HEK293 (cell line): ENCODE measurements around the gene SMARCD2.

Source experiments
- CTCF ChIA-PET: fragments of 350-600 bp; formaldehyde crosslinking; extraction: SDS; loops from one replicate; lab custom pipeline; 2021; ENCODE audit warnings: antibody characterized with exemption; lab: Yijun Ruan, JAX
- POLR2A ChIA-PET: fragments of 300-600 bp; formaldehyde crosslinking; extraction: SDS; loops from one replicate; lab custom pipeline; 2020; ENCODE audit warnings: antibody characterized with exemption, inconsistent platforms; lab: Yijun Ruan, JAX
- H3K27ac ChIP-seq: fragments of 200-500 bp; sonication (Bioruptor generic); 2 replicates; pipeline ENCODE4 v1.5.1; 2014; ENCODE audit warnings: low read depth, low read length, control low read depth, inconsistent platforms; ENCODE audit errors: extremely low read depth
- H3K36me3 ChIP-seq, 2 experiments: fragments of 200-500 bp in 1 of 2; sonication (Bioruptor generic) in 1 of 2; 1 replicate in 1 of 2; 2 replicates in 1 of 2; pipeline ENCODE4 v1.5.1; 2014 to 2017; ENCODE audit warnings: inconsistent platforms in 2 of 2, low read length in 2 of 2; ENCODE audit not compliant: control insufficient read depth in 2 of 2, insufficient read depth in 1 of 2
- H3K4me1 ChIP-seq: fragments of 200-500 bp; sonication (Bioruptor generic); 2 replicates; pipeline ENCODE4 v1.5.1; 2014; ENCODE audit warnings: mild to moderate bottlenecking, low read length, inconsistent platforms; ENCODE audit not compliant: control insufficient read depth, insufficient read depth
- H3K4me3 ChIP-seq: 2 replicates; pipeline ENCODE4 v1.5.1; 2011; ENCODE audit warnings: low read depth, mild to moderate bottlenecking, control low read depth, low read length, moderate library complexity
- H3K9me3 ChIP-seq: fragments of 200-500 bp; sonication (Bioruptor generic); 2 replicates; pipeline ENCODE4 v1.5.1; 2014; ENCODE audit warnings: low read depth, low read length, inconsistent platforms; ENCODE audit not compliant: control insufficient read depth, insufficient read depth
- MZF1 ChIP-seq: fragments of 450-650 bp; formaldehyde crosslinking; IDR thresholded peaks from 2 replicates; pipeline ENCODE4 v1.5.1; 2017; ENCODE audit warnings: missing biosample characterization, missing genetic modification characterization, borderline replicate concordance
- PBX3 ChIP-seq: sonication (generic); formaldehyde crosslinking; IDR thresholded peaks from 2 replicates; pipeline ENCODE4 v1.8.1; 2022; ENCODE audit warnings: mild to moderate bottlenecking, moderate library complexity, missing genetic modification reagents
- REPIN1 ChIP-seq: fragments of 450-650 bp; formaldehyde crosslinking; IDR thresholded peaks from 2 replicates; pipeline ENCODE4 v1.5.1; 2017; ENCODE audit warnings: missing biosample characterization, missing genetic modification characterization, low read depth
- SETDB1 ChIP-seq: IDR thresholded peaks from one replicate; pipeline ENCODE4 v1.6.1; 2017; ENCODE audit warnings: mild to moderate bottlenecking, low read length, moderate library complexity, mixed read lengths; ENCODE audit not compliant: insufficient read length
- SP3 ChIP-seq: fragments of 450-650 bp; formaldehyde crosslinking; IDR thresholded peaks from 2 replicates; pipeline ENCODE4 v1.5.1; 2016; ENCODE audit warnings: missing biosample characterization, missing genetic modification characterization
- WT1 ChIP-seq: fragments of 450-650 bp; formaldehyde crosslinking; IDR thresholded peaks from 2 replicates; pipeline ENCODE4 v1.5.1; 2016; ENCODE audit warnings: missing biosample characterization, missing genetic modification characterization
- ZBTB48 ChIP-seq: fragments of 450-650 bp; formaldehyde crosslinking; IDR thresholded peaks from 2 replicates; pipeline ENCODE4 v1.5.1; 2016; ENCODE audit warnings: missing biosample characterization, missing genetic modification characterization
- ZFP41 ChIP-seq: fragments of 450-650 bp; formaldehyde crosslinking; IDR thresholded peaks from 2 replicates; pipeline ENCODE4 v1.5.1; 2016; ENCODE audit warnings: missing biosample characterization, missing genetic modification characterization, borderline replicate concordance
- ZNF112 ChIP-seq: fragments of 450-650 bp; formaldehyde crosslinking; IDR thresholded peaks from 2 replicates; pipeline ENCODE4 v1.5.0; 2017; ENCODE audit warnings: missing biosample characterization, missing genetic modification characterization
- ZNF19 ChIP-seq: fragments of 450-650 bp; formaldehyde crosslinking; IDR thresholded peaks from 2 replicates; pipeline ENCODE4; 2016; ENCODE audit warnings: missing biosample characterization, missing genetic modification characterization, low read depth
- ZNF24 ChIP-seq: fragments of 450-650 bp; formaldehyde crosslinking; IDR thresholded peaks from 2 replicates; pipeline ENCODE4 v1.5.1; 2016; ENCODE audit warnings: missing biosample characterization, missing genetic modification characterization
- ZNF350 ChIP-seq: fragments of 450-650 bp; formaldehyde crosslinking; IDR thresholded peaks from 2 replicates; pipeline ENCODE4 v1.5.0; 2017; ENCODE audit warnings: missing biosample characterization, mild to moderate bottlenecking, missing genetic modification characterization
- ZNF354C ChIP-seq: fragments of 450-650 bp; formaldehyde crosslinking; IDR thresholded peaks from 2 replicates; pipeline ENCODE4 v1.5.1; 2016; ENCODE audit warnings: missing biosample characterization, missing genetic modification characterization, low read depth, borderline replicate concordance
- ZNF398 ChIP-seq: fragments of 450-650 bp; formaldehyde crosslinking; IDR thresholded peaks from 2 replicates; pipeline ENCODE4 v1.5.1; 2017; ENCODE audit warnings: missing biosample characterization, missing genetic modification characterization
- ZNF585B ChIP-seq: fragments of 450-650 bp; formaldehyde crosslinking; IDR thresholded peaks from 2 replicates; pipeline ENCODE4 v1.5.1; 2016; ENCODE audit warnings: missing biosample characterization, missing genetic modification characterization
- ZNF621 ChIP-seq: fragments of 450-650 bp; formaldehyde crosslinking; IDR thresholded peaks from 2 replicates; pipeline ENCODE4 v1.5.1; 2017; ENCODE audit warnings: missing biosample characterization, missing genetic modification characterization
- ZNF664 ChIP-seq: fragments of 450-650 bp; formaldehyde crosslinking; IDR thresholded peaks from 2 replicates; pipeline ENCODE4 v1.5.1; 2016; ENCODE audit warnings: missing biosample characterization, missing genetic modification characterization
- ZSCAN5A ChIP-seq: fragments of 450-650 bp; formaldehyde crosslinking; IDR thresholded peaks from 2 replicates; pipeline ENCODE4 v1.5.1; 2016; ENCODE audit warnings: missing biosample characterization, missing genetic modification characterization

The SMARCD2 gene

GRCh38 chr17:63816123-63816522 is 26.4 kb downstream of the SMARCD2 start:
- no peak overlapping the region for H3K27ac ChIP-seq
- no peaks in the 10 kb centered on the region for H3K9me3 ChIP-seq
- TF ChIP-seq REPIN1 (tag by site-specific recombination): no peak
- no peak overlapping the region for H3K4me3 ChIP-seq
- POLR2A ChIA-PET: interaction anchor here (1.1 to 1.4 kb wide), 2 partner anchors 11 to 18 kb away, joined by 3 read pairs; no protein-coding TSS in a partner anchor
- no peaks in the 10 kb centered on the region for H3K4me1 ChIP-seq
- peaks cover 92 to 100% of the 10 kb centered on the region in 2 experiments for H3K36me3 ChIP-seq
- CTCF ChIA-PET: interaction anchor here (1.1 to 3.4 kb wide), 2 partner anchors 11 to 19 kb away, joined by 4 to 17 read pairs; no protein-coding TSS in a partner anchor

- H3K36me3 ChIP-seq: peaks cover 94 to 99% of the 10 kb centered on the region in 2 experiments
- no peaks in the 10 kb centered on the region for H3K9me3 ChIP-seq
- H3K4me3 ChIP-seq: no peak overlapping the region
- ChIA-PET CTCF (interaction anchor here (1.2 to 2.6 kb wide), 3 partner anchors 9 to 25 kb away, joined by 5 to 9 read pairs (median 6); no protein-coding TSS in a partner anchor), POLR2A (interaction anchor here (1.0 kb wide), 2 partner anchors 8 to 17 kb away, joined by 3 to 5 read pairs; partner anchors contain the start of gene PSMC5)
- TF ChIP-seq ZNF621 (tag by site-specific recombination) (no peak), ZNF24 (tag by site-specific recombination) (no peak), ZBTB48 (tag by site-specific recombination) (no peak), SP3 (tag by site-specific recombination) (no peak), ZNF585B (tag by site-specific recombination) (no peak), ZNF398 (tag by site-specific recombination) (no peak)
- H3K4me1 ChIP-seq: no peaks in the 10 kb centered on the region
- no peak overlapping the region for H3K27ac ChIP-seq
These were observed 32.5 kb downstream of the SMARCD2 start for GRCh38 chr17:63809970-63810369.

GRCh38 chr17:63805591-63805990 is 36.9 kb downstream of the SMARCD2 start:
- Histone ChIP-seq H3K4me3 (no peak overlapping the region), H3K36me3 (peaks cover 94 to 98% of the 10 kb centered on the region in 2 experiments), H3K9me3 (no peaks in the 10 kb centered on the region), H3K27ac (no peak overlapping the region)
- CTCF ChIA-PET: interaction anchor here (1.0 kb wide), 1 partner anchor 10 kb away, joined by 4 read pairs; no protein-coding TSS in a partner anchor
- no peak for TF ChIP-seq PBX3 (CRISPR knock-in tag)
- no peak for TF ChIP-seq MZF1
- no peak for TF ChIP-seq WT1 (tag by site-specific recombination)
- no peak for TF ChIP-seq ZNF664 (tag by site-specific recombination)
- TF ChIP-seq ZSCAN5A: no peak
- no peak for TF ChIP-seq SETDB1
- TF ChIP-seq ZNF19 (tag by site-specific recombination): no peak
- no peak for TF ChIP-seq ZNF112 (tag by site-specific recombination)
- TF ChIP-seq ZFP41: no peak
- no peak for TF ChIP-seq ZNF350 (tag by site-specific recombination)
- TF ChIP-seq ZNF354C (tag by site-specific recombination): no peak
- TF ChIP-seq, all 188 proteins: peak for 0
- H3K4me1 ChIP-seq: no peaks in the 10 kb centered on the region
- POLR2A ChIA-PET: interaction anchor here (0.5 kb wide), 1 partner anchor 51 kb away, joined by 3 read pairs; no protein-coding TSS in a partner anchor
